Measurements from ENCODE around the gene NCAPD3. TPM values are rescaled to one million over a fixed set of nuclear protein-coding genes. Genes with fewer than 3 reads are reported as not detected.

Gene NCAPD3
- total and polyA plus RNA-seq, 4 donors = 4.4 to 23.5 (median 16.5) TPM

DNA sequence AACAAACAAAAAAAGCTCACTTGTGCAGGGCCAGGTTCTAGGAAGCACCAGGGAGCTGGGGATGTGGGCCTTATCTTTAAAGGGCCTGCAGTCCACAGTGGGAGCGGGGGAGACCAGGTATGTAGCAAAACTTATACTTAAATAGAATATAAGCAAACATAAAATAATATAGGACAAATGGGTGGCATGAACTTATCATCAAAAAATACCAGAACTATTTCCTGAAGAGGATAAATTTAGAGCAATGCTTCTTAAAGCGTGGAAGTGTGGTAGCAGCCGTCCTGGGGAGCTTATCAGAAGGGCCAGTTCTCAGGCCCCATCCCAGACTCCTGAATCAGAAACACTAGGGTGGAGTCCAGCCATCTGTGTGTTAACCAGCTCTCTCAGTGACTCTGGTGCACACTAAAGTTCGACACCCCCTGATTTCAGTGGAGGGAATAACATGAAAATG is 10.0 kb upstream of the NCAPD3 start:
- H3K4me1 ChIP-seq (ENCODE audit: control insufficient read depth in 5 of 5, insufficient read depth in 5 of 5, low read length in 5 of 5) = peaks cover 0 to 7% (median 0%) of the 10 kb centered on the region in 5 donors
- H3K27ac ChIP-seq (ENCODE audit: low read depth in 1 of 2, low read length in 1 of 2) = no peak overlapping the region
- no peak for DNase-seq
- H3K9ac ChIP-seq (ENCODE audit: insufficient read depth in 1 of 2, low read length in 2 of 2) = no peak overlapping the region
- no peaks in the 10 kb centered on the region for H3K9me3 ChIP-seq (ENCODE audit: control insufficient read depth in 4 of 4, insufficient read depth in 3 of 4, low read length in 3 of 4)
- no peaks in the 10 kb centered on the region for H3K27me3 ChIP-seq (ENCODE audit: control insufficient read depth in 3 of 3, insufficient read depth in 3 of 3, low read length in 2 of 3)
- no peak for ATAC-seq (ENCODE audit: insufficient read depth, low FRiP score)
- TF ChIP-seq, protein P1, sequence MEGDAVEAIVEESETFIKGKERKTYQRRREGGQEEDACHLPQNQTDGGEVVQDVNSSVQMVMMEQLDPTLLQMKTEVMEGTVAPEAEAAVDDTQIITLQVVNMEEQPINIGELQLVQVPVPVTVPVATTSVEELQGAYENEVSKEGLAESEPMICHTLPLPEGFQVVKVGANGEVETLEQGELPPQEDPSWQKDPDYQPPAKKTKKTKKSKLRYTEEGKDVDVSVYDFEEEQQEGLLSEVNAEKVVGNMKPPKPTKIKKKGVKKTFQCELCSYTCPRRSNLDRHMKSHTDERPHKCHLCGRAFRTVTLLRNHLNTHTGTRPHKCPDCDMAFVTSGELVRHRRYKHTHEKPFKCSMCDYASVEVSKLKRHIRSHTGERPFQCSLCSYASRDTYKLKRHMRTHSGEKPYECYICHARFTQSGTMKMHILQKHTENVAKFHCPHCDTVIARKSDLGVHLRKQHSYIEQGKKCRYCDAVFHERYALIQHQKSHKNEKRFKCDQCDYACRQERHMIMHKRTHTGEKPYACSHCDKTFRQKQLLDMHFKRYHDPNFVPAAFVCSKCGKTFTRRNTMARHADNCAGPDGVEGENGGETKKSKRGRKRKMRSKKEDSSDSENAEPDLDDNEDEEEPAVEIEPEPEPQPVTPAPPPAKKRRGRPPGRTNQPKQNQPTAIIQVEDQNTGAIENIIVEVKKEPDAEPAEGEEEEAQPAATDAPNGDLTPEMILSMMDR (IDR thresholded peaks at IDR 0.05; ENCODE audit: control extremely low read depth, extremely low read depth) = no peak
- no peak overlapping the region for H3K4me3 ChIP-seq
- 91 to 92% methylated on average over 4 of the region's 4 CpGs for WGBS, 2 donors
- H3K36me3 ChIP-seq (ENCODE audit: control insufficient read depth in 4 of 4, insufficient read depth in 4 of 4, low read length in 4 of 4) = peaks cover 0 to 16% (median 10%) of the 10 kb centered on the region in 4 donors

DNA sequence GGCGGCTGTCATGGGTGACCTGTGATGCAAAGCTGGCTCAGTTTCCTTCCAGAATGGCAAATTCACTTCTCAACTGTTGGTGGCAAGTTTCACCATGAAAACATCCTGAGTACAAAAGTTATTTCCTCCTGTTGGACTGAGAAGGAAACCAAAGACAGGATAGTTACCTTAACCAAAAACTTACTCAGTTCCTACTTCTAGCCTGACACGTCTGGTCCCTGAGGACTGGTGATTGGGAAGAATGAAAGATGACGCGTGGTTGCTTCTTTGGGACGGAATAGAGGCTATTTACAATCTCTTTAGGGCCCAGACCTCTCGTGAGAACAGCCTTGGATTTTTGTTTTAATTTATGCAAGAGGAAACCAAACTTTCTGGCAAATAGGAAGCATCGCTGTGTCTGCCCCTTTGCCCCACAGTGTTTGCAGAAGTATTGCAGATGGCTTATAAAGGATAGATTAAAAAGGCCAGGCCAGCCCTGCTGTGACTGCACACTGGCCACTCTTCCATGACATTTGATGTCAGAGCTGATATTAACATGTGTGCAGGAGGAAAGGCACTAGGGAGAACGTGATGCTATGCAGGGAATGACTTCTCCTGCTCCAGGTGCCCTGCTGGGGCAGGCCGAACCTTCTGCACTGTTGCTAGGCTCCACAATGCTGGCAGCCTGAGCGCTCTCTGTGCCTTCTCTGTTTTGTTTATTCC is 8.3 kb upstream of the NCAPD3 start:
- TF ChIP-seq, protein P1 (IDR thresholded peaks at IDR 0.05; ENCODE audit: control extremely low read depth, extremely low read depth) = no peak
- H3K27me3 ChIP-seq (ENCODE audit: control insufficient read depth in 3 of 3, insufficient read depth in 3 of 3, low read length in 2 of 3) = no peaks in the 10 kb centered on the region
- 36 to 63% methylated on average over 10 of the region's 10 CpGs for WGBS, 2 donors
- DNase-seq (no peak), ATAC-seq (ENCODE audit: insufficient read depth, low FRiP score) (no peak)
- H3K27ac ChIP-seq (ENCODE audit: low read depth in 1 of 2, low read length in 1 of 2) = peak overlapping the region in 1 of 2 donors; percentile 15
- peaks cover 0 to 7% (median under 1%) of the 10 kb centered on the region in 5 donors for H3K4me1 ChIP-seq (ENCODE audit: control insufficient read depth in 5 of 5, insufficient read depth in 5 of 5, low read length in 5 of 5)
- H3K9me3 ChIP-seq (ENCODE audit: control insufficient read depth in 4 of 4, insufficient read depth in 3 of 4, low read length in 3 of 4) = no peaks in the 10 kb centered on the region
- no peak overlapping the region for H3K9ac ChIP-seq (ENCODE audit: insufficient read depth in 1 of 2, low read length in 2 of 2)
- H3K36me3 ChIP-seq (ENCODE audit: control insufficient read depth in 4 of 4, insufficient read depth in 4 of 4, low read length in 4 of 4) = peaks cover 0 to 15% (median 6%) of the 10 kb centered on the region in 4 donors
- H3K4me3 ChIP-seq = no peak overlapping the region

GRCh38 chr11:134230339-134230738 is 6.6 kb upstream of the NCAPD3 start:
- H3K4me3 ChIP-seq = no peak overlapping the region
- 53 to 72% methylated on average over 4 of the region's 4 CpGs for WGBS, 2 donors

More at GRCh38 chr11:134230339-134230738, 6.6 kb upstream of the NCAPD3 start:
- Histone ChIP-seq H3K9me3 (ENCODE audit: control insufficient read depth in 4 of 4, insufficient read depth in 3 of 4, low read length in 3 of 4) (no peaks in the 10 kb centered on the region), H3K4me1 (ENCODE audit: control insufficient read depth in 5 of 5, insufficient read depth in 5 of 5, low read length in 5 of 5) (peaks cover 4 to 18% (median 12%) of the 10 kb centered on the region in 5 donors), H3K27me3 (ENCODE audit: control insufficient read depth in 3 of 3, insufficient read depth in 3 of 3, low read length in 2 of 3) (no peaks in the 10 kb centered on the region), H3K27ac (ENCODE audit: low read depth in 1 of 2, low read length in 1 of 2) (no peak overlapping the region), H3K9ac (ENCODE audit: insufficient read depth in 1 of 2, low read length in 2 of 2) (no peak overlapping the region), H3K36me3 (ENCODE audit: control insufficient read depth in 4 of 4, insufficient read depth in 4 of 4, low read length in 4 of 4) (peaks cover 0 to 10% (median 5%) of the 10 kb centered on the region in 4 donors)
- ATAC-seq (ENCODE audit: insufficient read depth, low FRiP score) (no peak), DNase-seq (no peak)
- TF ChIP-seq, protein P1 (IDR thresholded peaks at IDR 0.05; ENCODE audit: control extremely low read depth, extremely low read depth) = no peak

All from lung (tissue), 12 donors.